HT1080 (cell line): ENCODE results near the gene CMYA5. TPM values are rescaled to one million over a fixed set of nuclear protein-coding genes. Genes with fewer than 3 reads are reported as not detected.

ENCODE experiments used
- DNase-seq: peaks from one replicate; pipeline ENCODE4 v3.0.0-alpha.2; 2015; ENCODE audit warnings: low read depth
- small RNA-seq: library from RNA; depleted of rRNA; stranded (forward); fragments of <200 nt; gene quantifications from one replicate; pipeline ENCODE3, GENCODE V24; 2014
- total RNA-seq: library from RNA; depleted of rRNA; stranded (reverse); fragments of >200 nt; shearing (Covaris generic); gene quantifications from 2 replicates; pipeline ENCODE4 v1.2.3, GENCODE V29; 2014; rRNA removed

Gene CMYA5
- total RNA-seq, 1 experiment from 2014 or later = 0.06 TPM

- DNase-seq = no peak
Measured at GRCh38 chr5:79834098-79834753, 144.6 kb downstream of the CMYA5 start.

DNA sequence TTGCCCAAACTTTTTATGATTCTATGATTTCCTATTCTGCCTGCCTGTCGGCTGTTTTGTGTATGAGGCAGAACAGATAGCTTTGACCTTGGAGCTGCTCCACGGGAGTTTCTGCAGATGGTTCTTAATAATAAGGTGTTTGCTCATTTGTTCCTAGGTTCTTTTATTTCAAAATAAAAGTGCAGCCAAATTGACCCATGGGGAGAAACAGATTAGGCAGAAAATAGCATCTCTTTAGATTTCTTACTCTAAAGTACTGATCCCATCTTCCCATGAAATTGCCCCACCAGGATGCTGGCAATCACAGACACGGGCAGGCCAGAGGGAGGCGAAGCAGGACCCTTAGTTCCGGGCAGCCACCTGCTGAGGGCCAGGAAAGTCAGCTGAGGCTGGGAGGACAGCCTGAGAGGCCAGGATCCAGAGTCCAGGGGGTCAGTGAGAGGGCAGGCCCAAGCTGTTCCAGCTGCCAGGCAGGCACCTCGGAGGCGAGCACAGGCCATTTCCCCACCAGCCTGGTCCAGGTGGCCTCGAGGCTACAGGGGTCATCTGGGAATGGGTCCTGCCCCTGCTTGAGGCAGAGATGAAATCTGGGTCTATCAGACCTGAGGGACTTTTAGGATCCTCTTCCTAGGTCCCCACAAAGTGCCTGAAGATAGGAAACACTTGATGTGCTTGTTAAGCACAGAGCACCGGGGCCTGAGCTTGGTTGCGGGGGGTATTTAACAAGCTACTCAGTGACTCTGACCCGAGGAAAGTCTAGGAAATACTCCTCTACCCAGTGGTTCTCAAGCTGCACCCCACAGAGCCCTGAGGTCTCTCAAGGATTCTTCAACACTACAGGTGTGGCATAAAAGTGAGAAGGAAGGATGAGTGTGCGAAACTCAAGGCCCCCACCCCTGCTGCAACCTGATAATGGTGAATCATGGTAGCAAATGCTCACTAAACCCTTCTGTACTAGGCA, 145.4 kb downstream of the CMYA5 start:
- no peak for DNase-seq

GRCh38 chr5:79837761-79838551, 148.3 kb downstream of the CMYA5 start:
- DNase-seq = no peak

DNA sequence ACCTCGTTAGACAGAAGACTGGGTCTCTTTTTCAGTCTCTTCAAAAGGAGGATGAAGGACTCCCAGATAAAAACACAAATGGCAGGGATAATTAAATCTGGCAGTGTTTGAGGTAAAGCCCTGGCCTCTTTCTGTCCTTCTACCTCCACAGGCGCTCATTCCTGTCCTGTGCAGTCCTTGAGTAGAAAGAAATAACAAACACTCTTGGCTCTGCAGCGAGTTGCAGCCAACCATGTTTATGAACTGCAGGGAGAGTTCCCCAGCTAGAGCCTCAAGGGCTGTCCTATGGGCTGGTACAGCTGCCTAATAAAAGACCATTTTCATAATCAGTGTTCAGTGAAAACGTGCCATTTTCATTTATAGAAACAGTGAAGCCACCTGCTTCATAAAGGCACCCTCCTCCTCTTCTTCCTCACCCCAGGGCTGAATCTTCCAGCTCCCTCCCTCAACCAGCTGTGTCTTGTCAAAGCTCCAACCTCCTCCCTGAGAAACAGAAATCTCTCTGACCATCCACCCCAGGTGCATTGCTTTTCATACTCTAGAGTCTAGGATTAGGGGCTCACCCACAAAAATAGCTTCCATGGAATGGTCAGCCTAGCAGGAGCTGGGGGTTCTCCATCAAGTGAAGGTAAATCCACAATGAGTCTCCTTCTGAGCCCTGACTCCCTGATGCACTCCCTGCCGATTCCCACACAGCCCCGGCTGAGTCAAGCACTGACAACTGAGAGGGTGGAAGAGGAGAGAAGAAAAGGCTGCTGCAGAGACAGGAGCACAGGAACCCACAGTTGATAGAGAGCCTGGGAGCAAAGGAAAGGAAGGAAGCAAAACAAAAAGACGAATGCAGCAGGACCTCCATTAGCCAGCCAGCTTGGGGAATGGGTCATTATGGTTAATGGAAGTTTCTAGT, 150.7 kb downstream of the CMYA5 start:
- DNase-seq = no peak

DNA sequence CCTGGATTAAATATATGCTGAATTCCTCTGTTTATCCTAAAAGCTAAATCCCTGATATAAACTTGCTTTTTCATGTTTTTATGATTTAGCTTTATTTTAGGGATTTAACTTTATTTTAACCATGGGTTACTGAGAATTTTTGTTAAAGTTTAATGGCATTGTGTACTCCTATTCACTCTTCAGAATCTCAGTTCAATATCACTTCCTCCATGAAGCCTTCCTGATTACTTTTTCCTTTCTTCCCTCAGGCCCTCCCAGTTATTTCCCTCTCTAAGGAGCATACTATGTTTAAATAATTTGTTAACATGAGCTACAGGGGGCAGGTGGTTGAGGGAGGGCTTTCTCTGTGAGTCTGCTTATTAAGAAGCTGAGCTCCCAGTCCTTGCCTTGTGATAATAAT, 151.5 kb downstream of the CMYA5 start:
- DNase-seq = no peak

DNA sequence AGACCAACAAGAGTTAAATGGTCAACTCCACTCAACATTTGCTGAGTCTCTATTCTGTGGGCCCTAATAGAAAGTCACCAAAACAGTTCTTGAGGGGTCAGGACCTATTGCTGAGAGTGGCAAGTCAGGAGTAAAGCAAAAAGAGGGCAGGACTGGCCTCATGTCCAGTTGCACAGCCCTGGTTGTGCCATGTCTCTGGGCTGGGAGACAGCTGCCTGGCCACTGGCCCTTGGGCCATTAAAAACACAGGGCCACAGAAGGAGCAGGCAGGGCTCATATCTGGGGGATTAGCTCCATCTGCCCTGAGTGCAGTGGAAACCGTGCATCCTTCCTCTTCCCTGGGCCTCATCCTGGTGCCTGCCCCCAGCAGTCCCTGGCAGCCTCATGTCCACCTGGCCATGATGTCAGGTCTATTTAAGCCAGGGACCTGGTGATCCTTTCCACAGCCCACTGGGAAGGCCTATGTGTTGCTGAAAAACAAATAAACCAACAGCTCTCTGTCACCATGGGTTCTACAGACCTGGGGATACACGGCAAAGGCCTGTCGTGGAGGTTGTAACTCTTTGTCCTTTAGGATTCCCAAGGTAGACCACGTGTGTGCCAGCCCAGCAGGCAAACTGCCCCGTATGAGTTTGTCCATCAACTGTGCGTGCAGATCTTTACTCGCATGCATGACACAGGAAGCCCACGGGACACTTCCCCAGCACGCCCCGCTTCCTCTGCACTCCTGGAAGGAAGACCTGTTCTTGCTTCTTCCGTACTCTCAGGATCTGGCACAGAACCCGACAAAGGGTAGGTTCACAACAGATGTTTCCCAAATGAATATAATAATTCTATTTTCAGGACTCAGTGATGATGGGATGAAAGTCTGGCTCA, 152.6 kb downstream of the CMYA5 start:
- DNase-seq = no peak

DNA sequence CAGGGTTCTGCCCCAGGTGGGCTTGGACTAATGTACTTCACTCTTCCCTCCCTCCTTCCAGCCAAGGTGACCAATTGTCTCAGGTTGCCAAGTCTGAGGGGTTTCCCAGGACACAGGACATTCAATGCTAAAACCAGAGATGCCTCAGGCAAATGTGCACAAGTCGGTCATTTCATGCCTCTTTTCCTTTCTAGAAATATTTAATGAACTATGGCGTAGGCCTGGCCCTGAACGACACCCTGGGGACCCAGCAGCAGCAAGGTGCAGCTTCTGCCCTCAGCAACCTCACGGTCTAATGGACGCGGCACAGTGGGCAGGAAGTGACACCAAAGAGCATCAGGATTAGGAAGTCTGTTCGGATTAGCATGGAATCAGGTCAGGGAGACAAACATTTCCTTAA, 153.4 kb downstream of the CMYA5 start:
- no peak for DNase-seq

DNA sequence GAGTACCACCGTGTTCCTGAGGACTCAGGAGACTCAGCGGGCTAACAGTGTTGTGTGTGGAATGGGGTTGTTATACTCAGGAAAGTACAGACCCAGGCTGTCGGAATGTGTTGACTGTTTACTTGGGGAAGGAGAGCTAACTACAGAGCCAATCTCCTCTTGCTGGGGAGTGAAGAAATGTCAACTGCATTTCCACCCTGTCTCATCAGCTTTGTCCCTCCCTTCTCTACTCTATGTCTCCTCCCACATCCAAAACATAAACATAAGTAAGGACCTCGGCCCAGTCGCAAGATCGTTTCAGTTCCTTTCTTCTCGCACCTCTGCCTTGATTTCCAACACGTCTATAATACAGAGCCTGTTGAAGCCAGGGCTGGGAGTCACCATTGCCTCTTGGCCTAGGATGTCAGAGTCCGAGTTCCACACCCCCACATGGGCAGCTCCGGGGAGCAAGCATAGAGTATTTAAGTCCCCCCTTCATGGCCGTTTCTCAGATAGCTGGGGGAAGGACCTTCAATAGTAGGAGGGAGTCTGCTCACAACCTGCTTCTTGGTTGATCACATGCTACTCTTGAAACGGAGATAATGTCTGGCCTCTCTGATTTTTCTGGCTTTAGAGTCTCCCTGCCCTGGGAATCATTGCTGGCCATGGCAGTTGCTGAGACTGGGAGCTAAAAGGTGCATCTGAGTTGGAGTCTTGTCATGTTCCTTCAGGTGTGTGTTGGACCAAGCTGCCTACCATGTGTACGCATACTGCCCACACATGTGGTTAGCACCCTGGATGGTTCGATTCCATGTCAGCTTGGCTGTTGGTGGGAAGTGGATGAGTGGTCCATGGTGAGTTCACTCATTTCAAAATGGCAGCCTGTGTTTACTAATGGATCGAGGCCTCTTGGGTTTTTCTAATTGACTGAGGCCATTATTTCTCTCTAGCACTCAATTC, 154.1 kb downstream of the CMYA5 start:
- no peak for DNase-seq

- DNase-seq = no peak
Measured at GRCh38 chr5:79844571-79844970, 154.9 kb downstream of the CMYA5 start.

- DNase-seq = peak; percentile 87
Measured at GRCh38 chr5:79845448-79846197, 156.0 kb downstream of the CMYA5 start.

GRCh38 chr5:79846198-79846521, 156.5 kb downstream of the CMYA5 start:
- no peak for DNase-seq

- DNase-seq = no peak
Measured at GRCh38 chr5:79847561-79847960, 157.9 kb downstream of the CMYA5 start.

DNA sequence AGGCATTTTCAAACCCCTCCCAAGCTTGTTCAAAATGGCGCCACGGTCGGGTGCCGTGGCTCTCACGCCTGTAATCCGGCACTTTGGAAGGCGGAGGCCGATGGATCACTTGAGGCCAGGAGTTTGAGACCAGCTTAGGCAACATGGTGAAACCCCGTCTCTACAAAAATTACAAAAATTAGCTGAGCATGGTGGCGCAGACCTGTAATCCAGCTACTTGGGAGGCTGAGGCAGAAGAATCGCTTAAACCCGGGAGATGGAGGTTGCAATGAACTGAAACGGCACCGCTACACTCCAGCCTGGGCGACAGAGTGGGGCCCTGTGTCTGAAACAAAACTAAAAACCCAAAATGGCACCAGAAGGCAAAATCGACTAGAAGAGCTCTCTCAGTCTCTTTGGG, 159.4 kb downstream of the CMYA5 start:
- no peak for DNase-seq

Small RNAs within 50 kb of the gene (small RNA-seq; reads per million reads assigned to genes)
- not detected for gene AC008496.1

Other genes with a start within 250 kb of the CMYA5 start
- gene HOMER1, start 175.7 kb upstream of the CMYA5 start, total RNA-seq = 6.1 and 9.5 TPM in 2 replicates
- 32.8 and 38.6 TPM in 2 replicates for gene TENT2, start 77.4 kb upstream of the CMYA5 start, total RNA-seq